Smooth muscle cell (in vitro differentiated cells): ENCODE measurements around the gene ENTPD1. TPM values are rescaled to one million over a fixed set of nuclear protein-coding genes. Genes with fewer than 3 reads are reported as not detected.
A peak's percentile ranks its signal among the peaks of the same experiment; 100 is the strongest.

Experiments used
- DNase-seq: peaks from one replicate; lab custom pipeline; 2025; ENCODE audit not compliant: unreplicated experiment; lab: John Stamatoyannopoulos, UW
- H2AFZ ChIP-seq: fragments of 200-600 bp; sonication (generic); 2 replicates; pipeline ENCODE4 v1.6.0; 2016; ENCODE audit warnings: antibody characterized with exemption, low read depth, mild to moderate bottlenecking
- H3F3A ChIP-seq: fragments of 200-600 bp; sonication (generic); 2 replicates; pipeline ENCODE4 v1.6.0; 2017; ENCODE audit warnings: antibody characterized with exemption, low read depth
- H3K27ac ChIP-seq: fragments of 200-600 bp; sonication (generic); 2 replicates; pipeline ENCODE4 v1.5.1; 2016; ENCODE audit warnings: low read depth, mild to moderate bottlenecking
- H3K27me3 ChIP-seq: fragments of 200-600 bp; sonication (generic); 2 replicates; pipeline ENCODE4 v1.6.1; 2016; ENCODE audit warnings: low read depth, mild to moderate bottlenecking
- H3K36me3 ChIP-seq: fragments of 200-600 bp; sonication (generic); 2 replicates; pipeline ENCODE4 v1.5.1; 2016; ENCODE audit warnings: low read depth
- H3K4me1 ChIP-seq: fragments of 200-600 bp; sonication (generic); 2 replicates; pipeline ENCODE4 v1.5.1; 2016; ENCODE audit warnings: low read depth
- H3K4me2 ChIP-seq: fragments of 200-600 bp; sonication (generic); 2 replicates; pipeline ENCODE4 v1.6.0; 2016; ENCODE audit warnings: mild to moderate bottlenecking
- H3K4me3 ChIP-seq: fragments of 200-600 bp; sonication (generic); 2 replicates; pipeline ENCODE4 v1.5.1; 2016; ENCODE audit warnings: mild to moderate bottlenecking
- H3K79me2 ChIP-seq: fragments of 200-600 bp; sonication (generic); 2 replicates; pipeline ENCODE4 v1.6.0; 2016; ENCODE audit warnings: low read depth, mild to moderate bottlenecking
- H3K9ac ChIP-seq: fragments of 200-600 bp; sonication (generic); 2 replicates; pipeline ENCODE4 v1.6.0; 2016; ENCODE audit warnings: low read depth
- H3K9me3 ChIP-seq: fragments of 200-600 bp; sonication (generic); replicated peaks from 2 replicates; pipeline ENCODE4 v1.5.1; 2016; ENCODE audit warnings: low read depth
- H4K20me1 ChIP-seq: fragments of 200-600 bp; sonication (generic); 2 replicates; pipeline ENCODE4 v1.6.0; 2016; ENCODE audit warnings: low read depth
- WGBS: methylation state at CpG from one replicate; pipeline ENCODE4 v1.1.7; 2016; ENCODE audit warnings: low lambda C conversion rate; 5-methylcytosine and 5-hydroxymethylcytosine counted together
- polyA plus RNA-seq: library from polyadenylated mRNA; unstranded; fragments of >200 nt; fragmentation: Nextera tagmentation; extraction: Ambion mirVana; gene quantifications from 2 replicates; pipeline ENCODE4 v1.2.1, GENCODE V29; 2016
- total RNA-seq: library from RNA; depleted of rRNA; stranded (reverse); fragments of >200 nt; gene quantifications from 2 replicates; pipeline ENCODE4 v1.2.3, GENCODE V29; 2014
- TF ChIP-seq, protein P1 (sequence below): fragments of 200-600 bp; sonication (generic); IDR thresholded peaks from 2 replicates; pipeline ENCODE4 v1.5.1; 2017; ENCODE audit warnings: borderline replicate concordance, mild to moderate bottlenecking, antibody characterized with exemption; ENCODE audit not compliant: insufficient read depth, poor library complexity, severe bottlenecking

ENTPD1 gene
- total and polyA plus RNA-seq, 2 experiments from 2014 or later, result 2.7 to 5.0 TPM

DNA sequence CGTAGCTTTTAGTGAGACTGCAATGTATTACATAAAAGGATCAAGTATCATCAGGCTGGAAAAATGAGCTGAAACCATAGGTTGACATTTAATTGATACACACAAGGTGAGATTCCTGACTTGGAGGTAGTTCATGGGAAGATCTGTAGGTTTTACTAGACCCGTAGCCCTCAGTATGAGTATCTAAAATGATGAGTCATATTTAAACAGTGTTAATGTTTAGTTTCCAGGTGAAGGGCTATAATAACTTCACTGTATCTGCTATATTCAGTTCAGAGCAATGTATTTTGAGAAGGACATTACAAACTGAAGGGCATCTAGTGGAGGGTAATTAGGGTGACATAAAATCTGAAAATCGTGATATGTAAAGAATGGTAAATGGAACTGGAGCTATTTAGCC is 35.0 kb downstream of the ENTPD1 start:
- no peak overlapping the region for H3K4me3 ChIP-seq
- 61% methylated on average over 3 of the region's 3 CpGs for WGBS
- peaks cover 8% of the 10 kb centered on the region for H3K4me1 ChIP-seq
- H2AFZ ChIP-seq, result no peak overlapping the region
- no peak overlapping the region for H3K27ac ChIP-seq
- H3K4me2 ChIP-seq, result no peak overlapping the region
- TF ChIP-seq, protein P1, sequence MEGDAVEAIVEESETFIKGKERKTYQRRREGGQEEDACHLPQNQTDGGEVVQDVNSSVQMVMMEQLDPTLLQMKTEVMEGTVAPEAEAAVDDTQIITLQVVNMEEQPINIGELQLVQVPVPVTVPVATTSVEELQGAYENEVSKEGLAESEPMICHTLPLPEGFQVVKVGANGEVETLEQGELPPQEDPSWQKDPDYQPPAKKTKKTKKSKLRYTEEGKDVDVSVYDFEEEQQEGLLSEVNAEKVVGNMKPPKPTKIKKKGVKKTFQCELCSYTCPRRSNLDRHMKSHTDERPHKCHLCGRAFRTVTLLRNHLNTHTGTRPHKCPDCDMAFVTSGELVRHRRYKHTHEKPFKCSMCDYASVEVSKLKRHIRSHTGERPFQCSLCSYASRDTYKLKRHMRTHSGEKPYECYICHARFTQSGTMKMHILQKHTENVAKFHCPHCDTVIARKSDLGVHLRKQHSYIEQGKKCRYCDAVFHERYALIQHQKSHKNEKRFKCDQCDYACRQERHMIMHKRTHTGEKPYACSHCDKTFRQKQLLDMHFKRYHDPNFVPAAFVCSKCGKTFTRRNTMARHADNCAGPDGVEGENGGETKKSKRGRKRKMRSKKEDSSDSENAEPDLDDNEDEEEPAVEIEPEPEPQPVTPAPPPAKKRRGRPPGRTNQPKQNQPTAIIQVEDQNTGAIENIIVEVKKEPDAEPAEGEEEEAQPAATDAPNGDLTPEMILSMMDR, result no peak
- H3K36me3 ChIP-seq, result no peaks in the 10 kb centered on the region
- no peaks in the 10 kb centered on the region for H4K20me1 ChIP-seq
- no peaks in the 10 kb centered on the region for H3K27me3 ChIP-seq
- DNase-seq, result no peak
- H3K9me3 ChIP-seq, result no peaks in the 10 kb centered on the region
- no peaks in the 10 kb centered on the region for H3K79me2 ChIP-seq
- H3K9ac ChIP-seq, result no peak overlapping the region
- no peaks in the 10 kb centered on the region for H3F3A ChIP-seq

GRCh38 chr10:95791425-95791979 is 35.5 kb downstream of the ENTPD1 start:
- no peak for DNase-seq
- H3K4me3 ChIP-seq, result no peak overlapping the region
- no peak overlapping the region for H3K4me2 ChIP-seq
- no peaks in the 10 kb centered on the region for H3F3A ChIP-seq
- H2AFZ ChIP-seq, result no peak overlapping the region
- H3K79me2 ChIP-seq, result no peaks in the 10 kb centered on the region
- H3K27me3 ChIP-seq, result no peaks in the 10 kb centered on the region
- H3K4me1 ChIP-seq, result peaks cover 8% of the 10 kb centered on the region
- H3K36me3 ChIP-seq, result no peaks in the 10 kb centered on the region
- WGBS, result 91% methylated on average over 2 of the region's 2 CpGs
- H4K20me1 ChIP-seq, result no peaks in the 10 kb centered on the region
- TF ChIP-seq, protein P1, result no peak
- no peaks in the 10 kb centered on the region for H3K9me3 ChIP-seq
- no peak overlapping the region for H3K9ac ChIP-seq
- no peak overlapping the region for H3K27ac ChIP-seq

DNA sequence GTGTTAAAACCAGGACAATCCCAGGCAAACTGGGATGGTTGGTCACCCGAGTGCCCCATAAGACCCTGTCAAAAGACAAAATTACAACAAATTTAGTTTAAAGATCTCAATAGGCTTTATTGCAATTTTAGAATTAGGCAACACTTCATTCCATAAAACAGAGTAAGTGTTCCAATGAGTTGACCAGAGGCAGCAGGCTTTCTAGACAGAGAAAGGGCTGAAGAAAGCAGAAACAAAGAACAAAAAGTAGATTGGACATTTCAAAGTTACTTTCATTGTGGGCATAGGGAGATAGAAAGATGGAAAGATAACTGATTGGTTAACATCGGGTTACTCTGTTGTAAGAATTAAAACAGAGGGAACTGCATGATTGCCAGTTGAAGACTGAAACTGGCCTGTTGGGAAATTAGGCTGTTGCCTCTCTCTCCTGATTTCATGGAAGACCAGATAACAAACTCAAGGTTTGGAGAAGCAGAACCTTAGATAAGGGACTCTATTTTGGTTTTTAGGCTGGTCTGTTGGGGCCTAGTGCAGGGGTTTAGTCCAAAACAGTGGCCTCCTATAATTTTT is 36.3 kb downstream of the ENTPD1 start:
- Histone ChIP-seq H2AFZ (peak overlapping the region; percentile 31), H3F3A (no peaks in the 10 kb centered on the region), H3K9me3 (no peaks in the 10 kb centered on the region), H3K9ac (no peak overlapping the region), H3K79me2 (no peaks in the 10 kb centered on the region), H3K4me1 (peaks cover 8% of the 10 kb centered on the region), H3K27me3 (no peaks in the 10 kb centered on the region), H3K27ac (no peak overlapping the region), H4K20me1 (no peaks in the 10 kb centered on the region), H3K36me3 (no peaks in the 10 kb centered on the region), H3K4me3 (no peak overlapping the region), H3K4me2 (no peak overlapping the region)
- TF ChIP-seq, protein P1, result no peak
- no peak for DNase-seq
- WGBS, result 92% methylated on average over 2 of the region's 2 CpGs

DNA sequence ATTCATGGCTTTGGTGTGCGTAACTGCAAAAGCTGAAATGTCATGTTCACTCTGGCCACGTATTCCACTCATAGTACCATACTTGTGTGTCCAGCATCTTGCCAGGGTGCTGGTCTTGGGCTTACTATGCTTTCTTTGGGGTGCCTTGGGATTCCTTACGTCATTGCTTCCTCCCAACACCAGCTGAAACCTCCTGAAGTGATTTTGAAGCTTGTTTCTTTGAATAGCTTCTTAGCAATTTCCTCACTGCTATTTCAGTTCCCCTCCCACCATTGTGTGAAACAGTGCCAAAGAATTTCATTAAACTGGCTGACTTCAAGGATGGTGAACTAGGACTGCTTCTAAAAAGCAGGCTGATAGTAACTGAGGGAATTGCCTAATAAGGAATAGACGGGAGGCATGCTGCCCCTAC is 36.9 kb downstream of the ENTPD1 start:
- Histone ChIP-seq H3K4me2 (no peak overlapping the region), H3F3A (no peaks in the 10 kb centered on the region), H3K4me1 (peaks cover 8% of the 10 kb centered on the region), H3K27ac (no peak overlapping the region), H2AFZ (peak overlapping the region; percentile 14), H4K20me1 (no peaks in the 10 kb centered on the region), H3K4me3 (no peak overlapping the region), H3K36me3 (no peaks in the 10 kb centered on the region), H3K9me3 (no peaks in the 10 kb centered on the region), H3K9ac (no peak overlapping the region), H3K27me3 (no peaks in the 10 kb centered on the region), H3K79me2 (no peaks in the 10 kb centered on the region)
- DNase-seq, result no peak
- WGBS, result 73% methylated on average over 4 of the region's 4 CpGs
- TF ChIP-seq, protein P1, result no peak
